OCI-M2 (cell line): ENCODE measurements around the gene SIRPA.

Experiments used
- DNase-seq: peaks from one replicate; lab custom pipeline; 2025; ENCODE audit not compliant: unreplicated experiment; lab: John Stamatoyannopoulos, UW

SIRPA gene

GRCh38 chr20:1979106-1979778 lies 84.0 kb downstream of the SIRPA start:
- no peak for DNase-seq

GRCh38 chr20:1982686-1983085 lies 87.5 kb downstream of the SIRPA start:
- no peak for DNase-seq

DNA sequence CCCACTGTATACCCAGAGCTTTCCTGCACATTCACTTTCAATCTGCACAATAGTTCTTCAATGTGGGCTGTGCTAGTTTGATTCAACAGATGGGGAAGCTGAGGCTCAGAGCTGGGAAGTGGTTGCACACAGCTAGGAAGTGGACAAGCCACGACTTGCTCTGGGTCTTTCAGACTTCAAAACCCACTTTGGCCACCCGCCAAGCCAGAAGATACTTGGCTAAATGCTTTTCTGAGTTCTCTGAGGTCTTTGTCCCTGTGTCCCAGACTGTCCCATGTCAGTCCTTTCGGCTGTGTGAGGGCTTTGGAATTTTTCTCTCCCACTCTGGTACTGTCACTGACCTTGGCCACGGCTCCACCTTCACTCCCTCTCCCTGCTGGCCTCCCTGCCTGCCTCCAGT lies 88.1 kb downstream of the SIRPA start:
- DNase-seq: no peak

GRCh38 chr20:1987826-1988225 lies 92.6 kb downstream of the SIRPA start:
- no peak for DNase-seq
